ENCODE results near the gene HNRNPM.

HNRNPM gene

GRCh38 chr19:8517551-8518442 is 73.0 kb downstream of the HNRNPM start:
- DNase-seq (ENCODE audit: low read depth), result no peak
- H3K4me3 ChIP-seq (ENCODE audit: low read length), result no peak overlapping the region
- no peak for TF ChIP-seq CTCF (conservative IDR thresholded peaks at IDR 0.05; ENCODE audit: low read depth, low read length)

- DNase-seq (ENCODE audit: low read depth), result no peak
- H3K4me3 ChIP-seq (ENCODE audit: low read length), result no peak overlapping the region
- TF ChIP-seq CTCF (conservative IDR thresholded peaks at IDR 0.05; ENCODE audit: low read depth, low read length), result no peak
These were observed 73.8 kb downstream of the HNRNPM start for GRCh38 chr19:8518536-8518935.

GRCh38 chr19:8519388-8519787 is 74.6 kb downstream of the HNRNPM start:
- TF ChIP-seq CTCF (conservative IDR thresholded peaks at IDR 0.05; ENCODE audit: low read depth, low read length), result no peak
- no peak for DNase-seq (ENCODE audit: low read depth)
- H3K4me3 ChIP-seq (ENCODE audit: low read length), result no peak overlapping the region

- H3K4me3 ChIP-seq (ENCODE audit: low read length), result peak overlapping the region; percentile 30
- TF ChIP-seq CTCF (conservative IDR thresholded peaks at IDR 0.05; ENCODE audit: low read depth, low read length), result peak; percentile 32
- no peak for DNase-seq (ENCODE audit: low read depth)
These were observed 80.6 kb downstream of the HNRNPM start for GRCh38 chr19:8525401-8525684.

- peak; percentile 53 for DNase-seq (ENCODE audit: low read depth)
- no peak for TF ChIP-seq CTCF (conservative IDR thresholded peaks at IDR 0.05; ENCODE audit: low read depth, low read length)
- H3K4me3 ChIP-seq (ENCODE audit: low read length), result peak overlapping the region; percentile 67
These were observed 81.7 kb downstream of the HNRNPM start for GRCh38 chr19:8526345-8527091.

- no peak for DNase-seq (ENCODE audit: low read depth)
- no peak for TF ChIP-seq CTCF (conservative IDR thresholded peaks at IDR 0.05; ENCODE audit: low read depth, low read length)
- H3K4me3 ChIP-seq (ENCODE audit: low read length), result no peak overlapping the region
These were observed 83.7 kb downstream of the HNRNPM start for GRCh38 chr19:8528500-8528899.

Data from retinal pigment epithelial cell (primary cell).